Hematopoietic multipotent progenitor cell (in vitro differentiated cells): ENCODE measurements around the gene SUN5. TPM values are rescaled to one million over a fixed set of nuclear protein-coding genes. Genes with fewer than 3 reads are reported as not detected.

Experiments
- total RNA-seq: library from RNA; depleted of rRNA; stranded (reverse); fragments of >200 nt; gene quantifications from one replicate; pipeline ENCODE4 v1.2.3, GENCODE V29; 2012

The SUN5 gene
- total RNA-seq, 1 donor, result not detected

Other genes starting within 250 kb of the SUN5 start
- gene DNMT3B, start 242.0 kb downstream of the SUN5 start, total RNA-seq, result 24.8 TPM
- 39.9 TPM for gene MAPRE1, start 184.5 kb downstream of the SUN5 start, total RNA-seq
- under 0.01 TPM for gene EFCAB8, start 145.5 kb downstream of the SUN5 start, total RNA-seq
- gene BPIFB2, start 3.3 kb upstream of the SUN5 start, total RNA-seq, result not detected
- gene BPIFB6, start 27.2 kb upstream of the SUN5 start, total RNA-seq, result not detected
- gene BPIFB3, start 49.5 kb upstream of the SUN5 start, total RNA-seq, result not detected
- not detected for gene BPIFB4, start 75.2 kb upstream of the SUN5 start, total RNA-seq
- gene BPIFA2, start 163.7 kb upstream of the SUN5 start, total RNA-seq, result not detected
- gene BPIFA3, start 212.9 kb upstream of the SUN5 start, total RNA-seq, result not detected
- gene BPIFA1, start 231.6 kb upstream of the SUN5 start, total RNA-seq, result not detected